Measurements from ENCODE around the gene SOCS3.
"Not testable (repeated sequence)": the region's sequence is repeated elsewhere in the genome, so short reads cannot be mapped to it uniquely, and the experiment has no call there.

The SOCS3 gene

DNA sequence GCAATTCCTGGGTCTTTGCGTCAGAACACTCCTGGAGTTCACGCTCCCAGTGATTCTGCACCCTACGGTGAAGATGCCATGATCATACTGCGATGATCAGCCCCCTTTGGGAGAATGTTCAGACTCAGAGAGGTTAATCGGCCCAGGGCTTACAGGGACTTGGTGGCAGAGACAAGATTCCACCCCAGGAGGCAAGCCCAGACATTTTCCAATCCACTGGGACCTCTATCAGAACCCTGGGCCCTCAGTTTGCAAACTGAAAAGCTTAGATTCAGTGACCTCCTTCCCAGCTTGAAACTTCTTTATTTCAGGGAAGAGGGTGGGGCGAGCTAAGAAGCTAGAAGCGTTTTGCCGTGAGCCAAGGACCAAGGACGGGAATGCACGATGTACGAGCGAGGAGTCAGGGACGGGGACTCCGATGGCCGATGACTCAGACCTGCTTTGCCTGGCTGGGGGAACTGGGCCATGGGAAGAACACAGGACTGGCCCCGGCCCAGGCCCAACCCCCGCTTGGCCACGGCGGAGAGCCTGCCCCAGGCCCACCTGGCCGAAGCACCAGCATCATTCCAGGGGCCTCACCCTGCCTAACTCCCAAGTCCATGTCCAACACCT lies 34.7 kb downstream of the SOCS3 start:
- DNase-seq: no peak

DNA sequence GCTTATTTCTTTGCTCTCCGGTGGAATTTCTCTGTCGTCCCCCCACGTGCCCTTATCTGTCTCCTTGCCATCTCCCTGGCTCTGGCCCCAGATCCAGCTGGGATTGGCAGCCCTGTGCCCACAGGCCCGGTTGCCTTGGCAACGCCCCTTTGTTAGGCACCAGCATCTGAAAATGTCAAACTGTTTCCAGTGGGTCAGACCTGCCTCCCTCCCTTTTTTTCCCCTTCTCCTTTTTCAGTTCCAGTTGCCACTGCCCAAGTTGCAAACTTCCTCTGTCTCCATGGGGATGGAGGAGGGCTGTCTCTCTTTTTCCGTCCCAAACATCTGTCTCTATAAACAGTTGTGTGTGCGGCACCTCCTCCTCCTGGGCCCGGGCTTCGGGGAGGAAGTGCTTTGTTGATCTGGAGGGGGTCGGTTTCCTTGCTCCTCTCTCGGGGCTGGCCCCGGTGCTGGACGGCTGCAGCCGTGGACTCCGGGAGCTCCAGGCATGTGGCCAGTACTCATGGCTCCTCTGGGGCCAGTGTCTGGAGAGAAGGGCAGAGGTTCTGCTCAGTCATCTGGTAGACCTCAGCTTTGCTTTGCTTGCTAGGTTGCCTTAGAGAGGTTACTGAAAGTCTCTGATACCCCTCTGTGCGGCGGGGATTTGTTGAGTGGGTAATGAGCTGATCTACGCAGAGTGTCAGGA lies 35.3 kb downstream of the SOCS3 start:
- DNase-seq: no peak

DNA sequence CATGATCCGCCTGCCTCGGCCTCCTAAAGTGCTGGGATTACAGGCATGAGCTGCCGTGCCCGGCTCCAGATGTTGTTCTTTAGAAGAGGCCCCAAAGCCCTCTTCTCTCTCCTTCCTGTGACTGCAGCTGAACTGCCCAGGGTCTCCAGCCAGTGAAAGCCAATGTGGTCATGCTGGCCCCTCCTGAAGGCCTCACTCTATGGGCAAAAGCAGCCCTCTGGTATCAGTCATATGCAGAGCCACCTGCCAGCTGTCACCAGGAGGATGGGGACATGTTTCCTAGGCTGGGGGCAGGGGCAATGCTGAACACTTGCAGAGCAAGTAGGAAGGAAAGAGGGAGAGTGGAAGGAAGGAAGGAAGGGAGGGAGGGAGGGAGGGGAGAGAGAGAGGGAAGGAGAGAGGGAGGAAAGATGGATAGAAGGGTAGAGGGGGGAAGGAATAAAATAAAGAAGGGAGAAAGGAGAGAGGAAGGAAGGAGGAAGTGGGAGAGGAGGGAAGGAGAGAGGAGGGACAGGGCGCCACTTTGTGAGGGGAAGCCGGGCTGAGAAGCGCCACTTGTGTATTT lies 36.0 kb downstream of the SOCS3 start:
- DNase-seq: no peak

DNA sequence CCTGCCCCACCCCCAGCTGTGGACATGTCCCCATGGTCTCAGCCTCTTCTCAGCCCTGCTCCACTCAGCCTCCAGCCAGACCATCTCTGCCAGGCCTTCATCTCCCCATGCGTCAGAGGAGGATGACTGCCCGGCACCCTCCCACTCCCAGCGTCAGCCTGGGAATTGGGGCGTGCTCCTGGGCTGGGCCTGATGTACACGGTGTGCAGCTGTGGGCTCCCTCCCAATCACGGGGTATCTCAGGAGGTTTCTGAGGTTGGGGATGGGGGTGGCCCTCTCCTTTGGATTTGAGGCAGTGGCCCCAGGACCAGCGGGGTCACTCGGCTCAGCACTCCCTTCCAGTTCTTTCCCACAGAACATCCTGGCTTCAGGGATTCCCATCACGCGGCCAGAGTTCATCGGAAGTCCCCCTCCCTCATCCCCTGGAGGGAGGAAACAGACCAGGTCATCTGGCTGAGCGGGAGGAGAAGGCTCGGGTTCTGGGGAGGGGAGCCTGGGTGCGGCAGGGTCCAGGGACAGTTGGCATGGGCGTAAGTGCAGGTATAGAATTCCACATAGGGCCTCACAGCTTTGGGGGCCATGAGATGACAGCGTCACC lies 36.9 kb downstream of the SOCS3 start:
- DNase-seq: no peak

DNA sequence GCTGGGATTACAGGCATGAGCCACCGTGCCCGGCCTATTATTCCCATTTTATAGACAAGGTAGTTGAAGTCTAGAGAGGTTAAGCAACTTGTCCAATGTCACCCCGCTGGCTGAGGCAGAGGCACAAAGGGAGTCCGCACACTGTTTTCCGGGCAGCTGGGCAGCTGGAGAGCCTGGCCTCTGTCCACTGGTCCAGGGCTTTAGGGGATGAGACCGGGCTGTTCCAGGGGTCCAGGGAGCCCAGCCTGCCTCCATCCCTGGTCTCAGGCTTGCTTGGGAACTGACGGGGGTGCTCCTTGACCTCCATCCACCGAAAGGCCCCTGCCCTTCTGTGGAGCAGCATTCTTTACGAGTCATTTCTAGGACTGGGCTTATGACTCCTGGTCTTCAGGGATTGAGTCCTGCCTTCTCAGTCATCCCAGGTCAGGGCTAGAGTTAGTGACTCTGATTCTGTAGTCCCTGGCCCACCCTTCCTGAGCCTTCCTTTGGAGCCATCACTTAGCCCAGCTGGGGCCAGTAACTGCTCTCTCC lies 37.5 kb downstream of the SOCS3 start:
- DNase-seq: no peak

DNA sequence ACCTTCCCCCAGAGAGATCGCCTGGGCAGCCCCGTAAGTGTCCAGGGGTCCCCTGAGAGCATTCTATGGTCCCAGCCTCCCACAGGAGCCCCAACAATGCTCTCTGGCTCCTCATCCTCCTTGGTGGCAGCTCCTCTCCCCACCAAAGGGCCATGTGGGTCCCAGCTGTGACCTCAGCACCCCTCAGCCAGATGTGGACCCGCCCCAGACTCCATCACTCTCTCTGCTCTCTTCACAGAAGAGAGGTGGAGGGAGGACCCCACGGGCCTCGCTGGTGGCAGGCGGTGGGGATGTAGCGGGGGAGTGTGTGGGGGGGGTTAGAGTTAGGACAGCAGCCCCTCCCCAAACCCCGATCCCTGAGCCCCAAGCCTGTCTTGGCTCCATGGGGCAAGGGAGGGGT lies 41.0 kb downstream of the SOCS3 start:
- no peak for DNase-seq

DNA sequence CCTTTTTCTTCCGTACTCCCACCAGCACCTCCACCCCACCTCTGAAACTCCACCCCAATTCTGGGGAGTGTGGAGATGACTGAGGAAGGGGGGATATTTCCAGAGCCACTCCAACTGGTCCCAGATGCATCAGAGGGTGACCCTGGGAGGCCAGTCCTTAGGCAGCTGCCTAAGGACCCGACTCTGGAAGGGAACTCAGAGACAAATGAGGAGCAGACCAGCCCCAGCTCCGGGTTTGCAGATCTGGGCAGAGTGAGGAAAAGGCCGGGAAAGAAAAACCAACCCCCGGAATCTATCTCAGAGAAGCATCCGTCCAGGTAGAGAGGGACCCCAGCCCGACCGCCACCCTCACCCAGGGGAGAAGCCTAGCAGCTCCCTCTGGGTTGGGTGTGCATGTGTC lies 41.5 kb downstream of the SOCS3 start:
- DNase-seq: no peak

DNA sequence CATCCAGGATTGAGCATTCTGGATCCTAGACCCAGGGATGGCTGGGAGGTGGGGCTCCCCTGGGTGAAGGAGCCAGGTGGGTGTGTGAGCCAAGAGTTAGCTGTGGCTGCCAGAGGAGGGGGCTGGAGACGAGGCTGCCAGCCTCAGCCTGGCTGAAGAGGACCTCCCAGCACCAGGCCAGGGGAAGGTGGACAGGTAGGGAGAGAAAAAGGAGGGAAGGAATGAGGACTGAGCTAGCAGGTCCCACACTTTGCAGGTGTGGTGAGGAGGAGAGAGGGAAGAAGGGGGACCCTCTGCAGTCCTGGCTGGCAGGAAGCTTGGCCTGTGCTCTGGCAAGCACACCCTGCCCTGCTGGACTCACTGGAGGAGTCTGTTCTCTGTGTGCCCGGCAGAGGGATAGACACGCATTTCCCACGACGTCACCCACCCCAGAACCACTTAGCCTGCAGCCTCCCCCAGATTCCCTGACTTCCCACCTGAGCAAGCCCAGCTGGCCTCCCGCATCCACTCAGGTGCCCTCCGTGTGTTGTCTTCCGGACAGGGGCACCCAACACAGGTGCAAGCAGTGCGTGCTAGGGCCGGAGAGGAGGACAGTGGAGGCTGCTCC lies 42.0 kb downstream of the SOCS3 start:
- DNase-seq: no peak

DNA sequence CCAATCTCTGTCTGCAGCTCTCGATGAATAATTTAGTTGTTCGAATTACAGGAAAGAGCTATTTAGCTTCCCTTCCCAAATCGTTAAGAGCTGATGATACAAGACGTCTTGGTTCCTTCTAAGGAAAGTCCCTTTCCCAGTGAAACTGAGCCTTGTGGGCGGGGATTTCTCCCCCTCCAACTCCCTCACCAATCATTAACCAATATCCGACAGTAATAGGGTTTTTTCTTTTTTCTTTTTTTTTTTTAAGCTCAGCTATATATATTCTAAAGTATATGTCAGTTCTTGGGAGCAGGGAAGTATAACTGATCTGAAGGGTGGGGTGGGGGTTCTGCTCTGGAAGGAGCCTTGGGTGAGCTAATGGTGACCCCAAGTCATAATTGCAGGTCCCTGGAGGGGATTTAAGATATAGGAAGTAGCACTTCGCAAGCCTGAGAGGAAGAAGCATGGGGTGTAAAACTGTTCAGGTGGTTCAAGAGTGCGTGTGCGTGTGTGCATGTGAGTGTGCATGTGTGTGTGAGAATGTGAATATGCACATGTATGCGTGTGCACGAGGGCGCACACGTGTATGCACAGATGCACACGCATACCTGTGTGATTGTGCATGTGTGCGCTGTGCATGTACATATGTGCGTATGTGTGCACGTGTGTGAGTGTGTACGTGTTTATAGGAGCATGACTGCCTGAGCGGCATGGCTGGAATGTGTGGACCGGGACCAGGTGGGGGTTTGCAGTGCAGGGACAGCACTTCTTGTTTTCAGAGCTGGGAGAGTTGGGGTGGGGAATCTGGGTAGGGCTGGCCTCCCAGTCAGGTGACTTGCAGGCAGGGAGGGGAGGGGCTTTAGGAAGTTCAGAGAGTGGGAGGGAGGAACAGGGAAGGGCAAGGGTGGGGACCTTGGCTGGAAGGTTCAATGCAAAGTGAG lies 42.7 kb downstream of the SOCS3 start:
- DNase-seq: no peak

DNA sequence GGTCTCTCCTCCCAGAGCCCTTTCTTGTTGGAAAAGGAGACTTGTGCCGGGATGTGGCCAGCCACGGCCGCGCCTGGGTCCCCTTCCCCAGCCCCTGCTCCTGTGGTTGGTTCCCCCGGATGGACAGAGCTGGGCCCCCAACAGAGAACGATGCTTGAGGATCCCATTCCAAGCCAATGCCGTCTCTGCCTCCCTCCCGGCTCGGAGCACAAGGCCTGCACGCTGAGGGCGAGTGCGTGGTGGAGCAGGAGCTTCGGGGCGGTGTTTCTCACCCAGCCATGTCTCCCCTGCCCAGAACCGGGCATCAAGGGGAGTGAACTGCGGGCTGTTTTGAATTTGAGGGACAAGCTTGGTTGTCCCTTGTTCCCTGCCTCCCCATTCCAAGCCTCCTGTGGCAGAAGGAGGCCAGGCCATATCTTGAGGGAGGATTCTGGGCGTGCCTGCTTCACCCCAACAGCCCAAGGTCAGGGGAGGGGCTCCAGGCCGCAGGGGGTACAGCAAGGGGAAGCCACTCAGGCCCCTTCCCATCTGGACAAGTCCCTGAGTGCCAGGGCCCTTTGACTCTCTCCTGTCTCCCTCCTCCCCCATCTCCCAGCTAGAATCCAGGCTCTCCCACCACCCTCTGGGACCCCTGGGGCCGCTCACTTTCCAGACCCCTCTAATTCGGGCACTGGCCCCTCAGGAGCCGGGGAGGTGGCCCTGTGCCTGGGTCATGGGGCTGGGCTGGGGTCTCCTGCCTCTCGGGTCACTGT lies 43.6 kb downstream of the SOCS3 start:
- no peak for DNase-seq

DNA sequence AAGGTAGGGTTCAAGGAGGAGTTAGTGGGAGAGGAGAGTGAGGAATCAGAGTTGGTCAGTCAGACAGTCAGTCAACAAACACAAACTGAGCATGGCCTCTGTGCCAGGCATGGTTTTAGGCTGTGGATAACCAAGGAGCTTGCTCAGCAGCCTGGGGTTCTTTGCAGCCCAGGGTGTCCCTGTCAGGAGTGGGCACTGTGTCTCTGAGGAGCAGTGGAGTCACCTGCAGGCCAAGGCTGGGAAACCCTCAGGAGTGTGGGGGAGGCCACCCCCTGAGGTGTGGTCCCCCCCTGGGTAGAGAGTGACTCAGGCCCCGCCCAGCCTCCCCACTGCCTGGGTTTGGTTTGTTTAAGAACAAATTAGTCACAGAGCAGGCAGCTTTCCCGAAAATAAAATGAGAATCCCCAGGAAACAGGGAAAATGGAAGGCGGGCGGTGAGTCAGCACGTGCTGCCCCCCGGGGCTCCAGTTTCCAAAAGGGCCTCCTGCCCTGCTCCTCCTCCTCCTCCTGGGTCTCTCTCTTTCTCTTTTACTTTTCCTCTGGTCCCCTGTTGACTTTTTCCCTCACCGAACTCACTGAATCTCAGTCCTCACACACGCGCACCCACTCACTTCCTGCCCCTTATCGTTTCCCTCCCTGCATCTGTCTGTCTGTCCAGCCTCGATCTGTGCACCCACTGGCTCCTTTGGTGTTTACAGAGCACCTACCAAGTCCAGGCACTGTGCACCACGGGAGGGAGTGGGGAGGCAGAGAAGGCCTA lies 44.3 kb downstream of the SOCS3 start:
- no peak for DNase-seq

DNA sequence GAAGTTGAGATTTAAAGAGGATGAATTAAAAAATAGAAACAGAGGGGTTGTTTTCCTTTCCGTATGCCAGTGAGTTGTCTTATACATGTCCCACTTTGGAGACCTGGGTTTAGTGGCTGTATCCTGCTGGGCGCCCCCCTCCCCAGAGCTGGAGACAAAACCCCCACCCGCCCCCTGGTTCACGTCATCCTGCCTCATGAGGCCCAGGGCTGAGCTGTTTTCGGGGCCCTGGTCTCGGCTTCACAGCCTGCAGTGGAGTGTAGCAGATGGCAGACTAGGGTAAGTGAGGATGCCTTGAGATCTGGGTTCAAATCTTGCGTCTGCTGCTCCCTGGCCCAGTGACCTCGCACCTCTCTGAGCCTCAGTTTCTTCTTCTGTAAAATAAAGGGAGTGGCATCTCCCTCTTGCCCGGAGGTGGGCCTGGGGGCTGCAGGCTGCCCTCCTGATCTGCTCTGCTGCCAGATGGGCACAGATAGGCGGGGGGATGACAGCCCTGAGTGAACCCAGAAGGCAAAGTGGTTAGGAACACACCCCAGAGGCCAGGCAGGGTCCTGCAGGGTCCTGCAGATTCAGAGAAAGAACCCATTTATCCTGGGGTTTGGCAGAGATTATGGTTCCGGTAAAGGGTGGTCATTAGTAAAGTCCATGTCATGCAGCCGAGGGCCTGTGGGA lies 45.1 kb downstream of the SOCS3 start:
- DNase-seq: no peak

DNA sequence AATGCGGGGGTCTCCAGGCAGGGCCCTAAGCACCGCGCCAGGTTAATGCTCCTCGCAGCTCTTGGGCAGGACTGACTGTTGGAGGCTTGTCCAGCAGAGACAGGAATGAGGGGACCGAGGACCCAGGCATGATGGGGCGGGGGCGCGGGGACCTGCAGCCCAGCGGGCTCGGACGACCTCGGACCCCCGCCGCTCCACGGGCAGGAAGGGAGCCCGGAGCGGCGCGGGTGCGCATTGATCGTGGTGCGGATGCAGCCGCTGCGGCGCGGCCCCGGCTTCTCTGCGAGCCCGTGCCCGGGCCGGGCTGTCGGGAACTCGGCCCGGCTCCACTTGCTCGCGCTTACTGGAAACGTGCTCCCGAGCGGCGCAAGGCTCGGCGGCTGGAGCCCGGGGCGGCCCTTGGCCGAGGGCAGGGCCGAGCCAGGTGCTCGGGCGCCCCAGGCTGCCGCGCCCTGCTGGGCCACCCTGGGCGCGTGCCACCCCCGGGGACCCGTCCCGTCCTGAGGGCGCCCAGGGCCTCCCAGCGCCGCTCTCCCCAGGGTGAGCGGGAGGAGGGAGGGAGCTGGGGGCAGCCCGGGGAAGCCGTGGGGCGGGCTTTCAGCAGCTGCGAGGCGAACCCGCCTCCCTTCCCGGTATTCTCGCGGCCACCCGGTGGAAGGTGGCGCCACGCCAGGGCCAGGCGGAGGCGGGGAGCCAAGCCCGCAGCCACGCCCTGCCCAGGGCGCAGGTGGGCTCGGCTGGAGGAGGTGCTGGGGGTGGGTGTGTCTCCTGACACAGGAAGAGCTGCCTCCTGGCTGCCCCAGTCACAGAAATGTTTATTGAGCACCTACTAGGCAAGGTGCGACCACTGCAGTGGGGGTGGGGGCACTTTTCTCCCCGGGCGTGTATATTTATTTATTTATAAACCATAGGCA lies 45.9 kb downstream of the SOCS3 start:
- peak; percentile 45 for DNase-seq

DNA sequence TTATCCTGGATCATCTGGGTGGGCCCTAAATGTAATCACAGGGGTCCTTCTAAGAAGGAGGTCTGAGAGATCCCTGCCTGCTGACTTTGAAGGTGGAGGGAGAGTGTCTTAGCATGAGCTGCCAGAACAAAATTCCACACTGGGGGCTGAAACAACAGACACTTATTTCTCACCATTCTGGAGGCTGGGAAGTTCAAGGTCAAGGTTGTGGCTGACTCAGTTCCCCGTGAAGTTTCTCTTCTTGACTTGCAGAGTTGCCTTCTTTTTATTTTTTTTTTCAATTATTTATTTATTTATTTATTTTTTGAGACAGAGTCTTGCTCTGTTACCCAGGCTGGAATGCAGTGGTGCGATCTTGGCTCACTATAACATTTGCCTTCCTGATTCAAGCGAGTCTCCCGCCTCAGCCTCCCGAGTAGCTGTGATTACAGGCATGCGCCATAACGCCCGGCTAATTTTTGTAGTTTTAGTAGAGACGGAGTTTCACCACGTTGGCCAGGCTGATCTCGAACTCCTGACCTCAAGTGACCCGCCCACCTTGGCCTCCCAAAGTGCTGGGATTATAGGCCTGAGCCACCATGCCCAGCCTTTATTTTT lies 50.1 kb downstream of the SOCS3 start:
- DNase-seq: not testable (repeated sequence)

DNA sequence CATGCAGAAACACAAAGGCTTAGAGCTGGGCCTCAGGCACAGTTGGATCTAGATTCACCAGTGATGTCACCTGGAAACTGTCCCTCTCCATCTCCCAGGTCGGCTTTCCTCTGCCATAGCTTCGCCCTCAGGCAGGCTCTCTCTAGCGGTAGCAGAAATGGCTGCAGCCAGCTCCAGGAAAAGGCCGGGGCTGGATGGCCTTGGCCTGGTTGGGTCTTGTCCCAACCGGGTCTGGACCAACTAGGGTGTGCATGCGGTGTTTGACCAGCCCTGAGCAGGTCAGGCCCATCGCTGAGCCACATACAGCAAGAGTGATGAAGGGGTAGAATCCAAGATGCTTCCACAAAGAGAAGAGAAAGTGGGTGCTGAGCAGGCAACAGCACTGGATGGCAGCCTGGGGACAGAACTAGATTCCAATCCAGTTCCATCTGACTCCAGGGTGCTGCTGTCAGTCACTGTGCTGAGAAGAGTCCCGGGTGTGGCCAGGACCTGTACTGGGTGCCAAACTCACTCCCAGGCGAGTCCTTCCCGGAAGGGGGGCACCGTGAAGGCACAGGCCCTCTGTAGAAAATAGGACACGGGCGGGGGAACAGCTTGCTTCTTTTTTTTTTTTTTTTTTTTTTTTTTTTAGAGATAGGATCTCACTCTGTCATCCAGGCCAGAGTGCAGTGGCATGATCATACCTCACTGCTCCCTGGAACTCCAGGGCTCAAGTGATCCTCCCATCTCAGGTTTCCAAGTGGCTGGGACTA lies 51.8 kb downstream of the SOCS3 start:
- DNase-seq: no peak

DNA sequence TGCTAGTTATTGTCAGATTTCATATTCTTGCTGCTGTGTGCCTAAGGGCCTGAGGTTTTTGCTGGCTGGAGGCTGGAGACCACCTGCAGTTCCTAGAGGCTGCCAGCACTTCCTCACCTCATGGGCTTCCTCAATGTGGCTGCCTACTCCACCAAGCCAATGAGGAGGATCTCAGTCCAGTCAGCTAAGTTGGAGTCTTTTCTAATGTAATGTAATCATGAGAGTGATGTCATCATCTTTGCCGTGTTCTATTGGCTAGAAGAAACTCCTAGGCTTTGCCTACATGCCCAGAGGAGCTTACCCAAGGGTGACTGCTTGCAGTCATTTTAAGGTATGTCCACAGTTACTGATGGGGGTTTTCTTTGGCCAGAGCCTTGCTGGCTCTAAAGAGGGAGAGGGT lies 53.0 kb downstream of the SOCS3 start:
- DNase-seq: no peak
